ENCODE data around the gene SH2D4B. TPM values are rescaled to one million over a fixed set of nuclear protein-coding genes. Genes with fewer than 3 reads are reported as not detected.

Gene SH2D4B
- total RNA-seq, 4 donors from 2014 or later = 0.13 TPM; not detected in 3

- Histone ChIP-seq H3K27me3 (no peaks in the 10 kb centered on the region), H3K36me3 (peaks cover 4 to 35% (median 27%) of the 10 kb centered on the region in 3 donors), H3K9me3 (no peaks in the 10 kb centered on the region), H3K27ac (peak overlapping the region; percentile 83 to 94 (median 90)), H3K4me3 (peak overlapping the region in 2 of 4 donors; percentile 4 to 11), H3K4me1 (peaks cover 66 to 95% (median 70%) of the 10 kb centered on the region in 3 donors)
- TF ChIP-seq POLR2A (IDR thresholded peaks at IDR 0.05) = no peak
- TF ChIP-seq, protein P1, sequence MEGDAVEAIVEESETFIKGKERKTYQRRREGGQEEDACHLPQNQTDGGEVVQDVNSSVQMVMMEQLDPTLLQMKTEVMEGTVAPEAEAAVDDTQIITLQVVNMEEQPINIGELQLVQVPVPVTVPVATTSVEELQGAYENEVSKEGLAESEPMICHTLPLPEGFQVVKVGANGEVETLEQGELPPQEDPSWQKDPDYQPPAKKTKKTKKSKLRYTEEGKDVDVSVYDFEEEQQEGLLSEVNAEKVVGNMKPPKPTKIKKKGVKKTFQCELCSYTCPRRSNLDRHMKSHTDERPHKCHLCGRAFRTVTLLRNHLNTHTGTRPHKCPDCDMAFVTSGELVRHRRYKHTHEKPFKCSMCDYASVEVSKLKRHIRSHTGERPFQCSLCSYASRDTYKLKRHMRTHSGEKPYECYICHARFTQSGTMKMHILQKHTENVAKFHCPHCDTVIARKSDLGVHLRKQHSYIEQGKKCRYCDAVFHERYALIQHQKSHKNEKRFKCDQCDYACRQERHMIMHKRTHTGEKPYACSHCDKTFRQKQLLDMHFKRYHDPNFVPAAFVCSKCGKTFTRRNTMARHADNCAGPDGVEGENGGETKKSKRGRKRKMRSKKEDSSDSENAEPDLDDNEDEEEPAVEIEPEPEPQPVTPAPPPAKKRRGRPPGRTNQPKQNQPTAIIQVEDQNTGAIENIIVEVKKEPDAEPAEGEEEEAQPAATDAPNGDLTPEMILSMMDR (IDR thresholded peaks at IDR 0.05) = no peak
- WGBS, 2 donors = 43 to 60% methylated on average over 2 to 3 of the region's 5 CpGs
- intact Hi-C loops (cut with DNase I) = loop anchor here (5.0 to 10.0 kb wide), 2 partner anchors 53 to 120 kb away; partner anchors contain the start of gene TSPAN14
- no peak for DNase-seq
These were observed 32.7 kb upstream of the SH2D4B start for GRCh38 chr10:80504897-80505465.

- no peaks in the 10 kb centered on the region for H3K9me3 ChIP-seq
- 43 to 50% methylated on average over 4 to 6 of the region's 6 CpGs for WGBS, 2 donors
- H3K4me1 ChIP-seq = peaks cover 57 to 94% (median 61%) of the 10 kb centered on the region in 3 donors
- intact Hi-C loops (cut with DNase I) = loop anchor here (10.0 kb wide), 1 partner anchor 121 kb away; no protein-coding TSS in a partner anchor
- DNase-seq = no peak
- no peaks in the 10 kb centered on the region for H3K27me3 ChIP-seq
- peaks cover 4 to 47% (median 29%) of the 10 kb centered on the region in 3 donors for H3K36me3 ChIP-seq
- peak overlapping the region; percentile 83 to 94 (median 90) for H3K27ac ChIP-seq
- TF ChIP-seq POLR2A (IDR thresholded peaks at IDR 0.05) = no peak
- TF ChIP-seq, protein P1 (IDR thresholded peaks at IDR 0.05) = no peak
- H3K4me3 ChIP-seq = no peak overlapping the region
These were observed 31.5 kb upstream of the SH2D4B start for GRCh38 chr10:80506189-80506575.

- DNase-seq = no peak
- WGBS, 2 donors = 92% methylated on average over 7 to 8 of the region's 13 CpGs
- H3K9me3 ChIP-seq = no peaks in the 10 kb centered on the region
- no peak overlapping the region for H3K4me3 ChIP-seq
- peaks cover 4 to 55% (median 35%) of the 10 kb centered on the region in 3 donors for H3K36me3 ChIP-seq
- peaks cover 49 to 90% (median 53%) of the 10 kb centered on the region in 3 donors for H3K4me1 ChIP-seq
- no peak for TF ChIP-seq POLR2A (IDR thresholded peaks at IDR 0.05)
- TF ChIP-seq, protein P1 (IDR thresholded peaks at IDR 0.05) = no peak
- intact Hi-C loops (cut with DNase I) = loop anchor here (10.0 kb wide), 1 partner anchor 122 kb away; no protein-coding TSS in a partner anchor
- H3K27ac ChIP-seq = peak overlapping the region; percentile 83 to 94 (median 90)
- no peaks in the 10 kb centered on the region for H3K27me3 ChIP-seq
These were observed 30.7 kb upstream of the SH2D4B start for GRCh38 chr10:80506836-80507487.

- TF ChIP-seq POLR2A (IDR thresholded peaks at IDR 0.05) = no peak
- TF ChIP-seq, protein P1 (IDR thresholded peaks at IDR 0.05) = no peak
- peaks cover 30 to 69% (median 32%) of the 10 kb centered on the region in 3 donors for H3K4me1 ChIP-seq
- H3K27ac ChIP-seq = peak overlapping the region; percentile 5 to 80 (median 38)
- intact Hi-C loops (cut with DNase I) = loop anchor here (10.0 kb wide), 1 partner anchor 124 kb away; no protein-coding TSS in a partner anchor
- no peak for DNase-seq
- H3K9me3 ChIP-seq = no peaks in the 10 kb centered on the region
- peaks cover 24 to 76% (median 55%) of the 10 kb centered on the region in 3 donors for H3K36me3 ChIP-seq
- H3K4me3 ChIP-seq = no peak overlapping the region
- WGBS, 2 donors = 65 to 89% methylated on average over 6 of the region's 8 CpGs
- no peaks in the 10 kb centered on the region for H3K27me3 ChIP-seq
These were observed 28.6 kb upstream of the SH2D4B start for GRCh38 chr10:80509108-80509402.

Measured in esophagus squamous epithelium (tissue), 5 donors.